Mesenchymal stem cell (in vitro differentiated cells and primary cell): Measurements from ENCODE around the gene TRAPPC4.
"Not testable (repeated sequence)": the region's sequence is repeated elsewhere in the genome, so short reads cannot be mapped to it uniquely, and the experiment has no call there.

ENCODE experiments used
- DNase-seq: peaks from one replicate; pipeline ENCODE4 v3.0.0-alpha.2; 2013
- H2AFZ ChIP-seq: one replicate; pipeline ENCODE4 v1.6.1; 2013; ENCODE audit warnings: low read depth, mild to moderate bottlenecking, control low read depth, inconsistent platforms, low read length, moderate library complexity
- H2AK5ac ChIP-seq: 2 replicates; pipeline ENCODE4 v1.6.1; 2013; ENCODE audit warnings: low read length, moderate library complexity, mild to moderate bottlenecking, inconsistent platforms; ENCODE audit not compliant: severe bottlenecking
- H2BK120ac ChIP-seq: one replicate; pipeline ENCODE4 v1.6.1; 2013; ENCODE audit warnings: low read depth, mild to moderate bottlenecking, inconsistent platforms, low read length, moderate library complexity
- H2BK12ac ChIP-seq, 2 experiments: one replicate each; pipeline ENCODE4 v1.6.1; 2013; ENCODE audit warnings: inconsistent platforms in 2 of 2, low read length in 2 of 2, mild to moderate bottlenecking in 2 of 2, moderate library complexity in 2 of 2, control low read depth in 1 of 2
- H2BK15ac ChIP-seq: one replicate; pipeline ENCODE4 v1.6.1; 2013; ENCODE audit warnings: mild to moderate bottlenecking, low read depth, inconsistent platforms; ENCODE audit not compliant: poor library complexity, severe bottlenecking
- H2BK5ac ChIP-seq: 2 replicates; pipeline ENCODE4 v1.6.1; 2013; ENCODE audit warnings: low read depth, mild to moderate bottlenecking, low read length, control low read depth, inconsistent platforms; ENCODE audit not compliant: poor library complexity, severe bottlenecking
- H3K14ac ChIP-seq, 2 experiments: one replicate each; pipeline ENCODE4 v1.6.1; 2013; ENCODE audit warnings: inconsistent platforms in 2 of 2, low read length in 2 of 2, control low read depth in 1 of 2, mild to moderate bottlenecking in 1 of 2, moderate library complexity in 1 of 2
- H3K18ac ChIP-seq, 2 experiments: one replicate each; pipeline ENCODE4 v1.6.1; 2013; ENCODE audit warnings: inconsistent platforms in 2 of 2, low read length in 2 of 2, control low read depth in 1 of 2, low read depth in 1 of 2, mild to moderate bottlenecking in 1 of 2
- H3K23ac ChIP-seq, 2 experiments: one replicate each; pipeline ENCODE4 v1.6.1; 2013; ENCODE audit warnings: inconsistent platforms in 2 of 2, low read length in 2 of 2, mild to moderate bottlenecking in 2 of 2, moderate library complexity in 2 of 2, control low read depth in 1 of 2
- H3K27ac ChIP-seq: 2 replicates; pipeline ENCODE4 v1.5.1; 2013; ENCODE audit warnings: mild to moderate bottlenecking, moderate library complexity, low read length, control low read depth, inconsistent platforms; ENCODE audit not compliant: poor library complexity, severe bottlenecking
- H3K27me3 ChIP-seq, 2 experiments: 2 replicates each; pipeline versions ENCODE4 v1.6.1 to v1.7.0; 2013; ENCODE audit warnings: low read length in 2 of 2, mild to moderate bottlenecking in 2 of 2, moderate library complexity in 2 of 2, control low read depth in 1 of 2, inconsistent platforms in 1 of 2; ENCODE audit not compliant: control insufficient read depth in 1 of 2, insufficient read depth in 1 of 2
- H3K36me3 ChIP-seq, 2 experiments: 2 replicates each; pipeline versions ENCODE4 v1.6.1 to v1.7.0; 2013; ENCODE audit warnings: low read length in 2 of 2, control low read depth in 1 of 2, inconsistent platforms in 1 of 2, low read depth in 1 of 2, mild to moderate bottlenecking in 1 of 2; ENCODE audit not compliant: insufficient read depth in 2 of 2, control insufficient read depth in 1 of 2
- H3K4ac ChIP-seq, 2 experiments: one replicate each; pipeline ENCODE4 v1.6.1; 2013; ENCODE audit warnings: inconsistent platforms in 2 of 2, low read length in 2 of 2, mild to moderate bottlenecking in 2 of 2, moderate library complexity in 2 of 2, control low read depth in 1 of 2, low read depth in 1 of 2
- H3K4me1 ChIP-seq: 2 replicates; pipeline ENCODE4 v1.6.1; 2013; ENCODE audit warnings: low read depth, low read length, control low read depth; ENCODE audit not compliant: control insufficient read depth, insufficient read depth
- H3K4me2 ChIP-seq: 2 replicates; pipeline ENCODE4 v1.6.1; 2013; ENCODE audit warnings: low read length, mild to moderate bottlenecking, inconsistent platforms; ENCODE audit not compliant: poor library complexity, severe bottlenecking
- H3K4me3 ChIP-seq, 2 experiments: 2 replicates each; pipeline versions ENCODE4 v1.5.1 to v1.7.0; 2013; ENCODE audit warnings: low read length in 2 of 2, mild to moderate bottlenecking in 2 of 2, control low read depth in 1 of 2, low read depth in 1 of 2; ENCODE audit not compliant: insufficient read depth in 1 of 2
- H3K79me1 ChIP-seq: replicated peaks from 2 replicates; pipeline ENCODE4 v1.6.1; 2013; ENCODE audit warnings: mild to moderate bottlenecking, control low read depth, low read length, inconsistent platforms; ENCODE audit not compliant: poor library complexity, severe bottlenecking
- H3K9ac ChIP-seq: 2 replicates; pipeline ENCODE4 v1.7.0; 2013; ENCODE audit warnings: mild to moderate bottlenecking, low read length, moderate library complexity
- H3K9me3 ChIP-seq: 2 replicates; pipeline ENCODE4 v1.7.0; 2013; ENCODE audit warnings: mild to moderate bottlenecking, low read length; ENCODE audit not compliant: control insufficient read depth
- H4K8ac ChIP-seq: one replicate; pipeline ENCODE4 v1.6.1; 2013; ENCODE audit warnings: inconsistent platforms, mild to moderate bottlenecking, low read length, moderate library complexity
- H4K91ac ChIP-seq: one replicate; pipeline ENCODE4 v1.6.1; 2013; ENCODE audit warnings: mild to moderate bottlenecking, low read length, inconsistent platforms
- WGBS: methylation state at CpG from one replicate; pipeline ENCODE4 v1.1.7; 2013; ENCODE audit warnings: mixed read lengths; 5-methylcytosine and 5-hydroxymethylcytosine counted together

TRAPPC4 gene

DNA sequence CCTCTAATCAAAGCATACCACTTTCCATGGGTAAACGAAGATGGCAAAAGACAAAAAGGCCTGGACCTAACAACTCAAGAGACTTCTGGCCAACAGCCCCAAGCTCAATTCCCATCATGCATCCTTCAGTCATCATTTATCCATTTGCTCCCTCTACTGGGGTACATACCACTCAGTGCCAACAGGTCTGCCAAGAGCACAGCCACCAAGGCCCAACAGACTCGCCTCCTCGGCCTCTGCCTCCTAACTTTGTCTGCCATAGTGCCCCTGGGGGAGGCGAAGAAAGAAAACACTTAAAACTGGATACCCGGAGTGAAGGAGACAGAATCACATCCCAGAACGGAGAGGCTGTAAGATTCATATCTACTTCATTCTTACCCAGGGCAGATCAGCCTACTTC, 37.3 kb downstream of the TRAPPC4 start:
- Histone ChIP-seq H2BK15ac (no peak overlapping the region), H3K4ac (peak overlapping the region in 1 of 2 experiments; percentile 2), H2AFZ (peak overlapping the region; percentile 92), H3K4me1 (peaks cover 15% of the 10 kb centered on the region), H3K9me3 (no peaks in the 10 kb centered on the region), H3K23ac (no peak overlapping the region), H2AK5ac (no peak overlapping the region), H3K9ac (peak overlapping the region; percentile 94), H2BK5ac (no peak overlapping the region), H3K27ac (peak overlapping the region; percentile 44), H4K91ac (peak overlapping the region; percentile 59), H3K4me3 (peak overlapping the region; percentile 91 to 95), H3K14ac (no peak overlapping the region), H4K8ac (peak overlapping the region; percentile 17), H2BK120ac (no peak overlapping the region), H3K36me3 (peaks cover 44 to 47% of the 10 kb centered on the region in 2 experiments), H3K27me3 (no peaks in the 10 kb centered on the region), H3K18ac (no peak overlapping the region), H3K79me1 (peaks cover 44% of the 10 kb centered on the region), H3K4me2 (peak overlapping the region; percentile 76), H2BK12ac (no peak overlapping the region)
- WGBS = 56% methylated on average over 6 of the region's 6 CpGs
- peak; percentile 53 for DNase-seq

DNA sequence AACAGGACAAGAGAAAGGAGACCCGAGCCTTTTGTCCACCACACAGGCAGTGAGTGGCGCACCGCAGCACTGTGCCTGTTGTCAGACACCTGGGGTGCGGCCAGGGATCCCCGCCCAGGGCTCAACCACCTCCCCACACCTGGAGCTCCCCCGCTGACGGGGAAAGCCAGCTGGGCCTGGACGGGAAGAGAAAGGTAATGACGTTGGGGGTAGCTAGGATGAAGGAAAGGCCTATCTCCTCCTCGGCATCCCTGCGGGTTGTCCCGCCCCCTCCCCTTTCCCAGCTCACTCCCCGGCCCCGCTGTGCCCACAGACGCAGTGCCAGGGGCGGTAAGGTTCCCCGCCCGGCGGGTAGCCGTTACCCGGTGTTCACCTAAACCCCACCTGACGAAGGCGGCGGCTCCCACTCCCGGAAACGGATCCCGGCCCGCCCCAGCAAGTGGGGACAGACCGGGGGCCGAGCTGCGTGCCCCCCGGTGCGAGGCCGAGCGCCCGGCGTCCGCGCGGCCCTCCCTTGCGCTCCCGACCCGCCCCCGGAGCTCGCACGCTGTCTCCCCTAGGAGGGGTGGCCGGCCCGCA, 37.9 kb downstream of the TRAPPC4 start:
- H4K91ac ChIP-seq = peak overlapping the region; percentile 62
- H3K9ac ChIP-seq = peak overlapping the region; percentile 94
- H2BK5ac ChIP-seq = peak overlapping the region; percentile 71
- H2BK12ac ChIP-seq = peak overlapping the region in 1 of 2 experiments; percentile 17
- H3K4me3 ChIP-seq = peak overlapping the region; percentile 91 to 95
- H3K23ac ChIP-seq = peak overlapping the region in 1 of 2 experiments; percentile 94
- peak; percentile 19 for DNase-seq
- peaks cover 42% of the 10 kb centered on the region for H3K79me1 ChIP-seq
- peak overlapping the region; percentile 52 to 95 for H3K18ac ChIP-seq
- H3K4me2 ChIP-seq = peak overlapping the region; percentile 76
- H3K4ac ChIP-seq = peak overlapping the region; percentile 67 to 82
- peak overlapping the region; percentile 21 for H2AK5ac ChIP-seq
- peaks cover 15% of the 10 kb centered on the region for H3K4me1 ChIP-seq
- no peak overlapping the region for H2BK15ac ChIP-seq
- peak overlapping the region; percentile 57 for H4K8ac ChIP-seq
- H2BK120ac ChIP-seq = peak overlapping the region; percentile 8
- peaks cover 38 to 43% of the 10 kb centered on the region in 2 experiments for H3K36me3 ChIP-seq
- peak overlapping the region in 1 of 2 experiments; percentile 98 for H3K14ac ChIP-seq
- H3K27ac ChIP-seq = peak overlapping the region; percentile 51
- under 1% methylated on average over 32 of the region's 48 CpGs for WGBS
- H3K27me3 ChIP-seq = no peaks in the 10 kb centered on the region
- H3K9me3 ChIP-seq = no peaks in the 10 kb centered on the region
- peak overlapping the region; percentile 92 for H2AFZ ChIP-seq

DNA sequence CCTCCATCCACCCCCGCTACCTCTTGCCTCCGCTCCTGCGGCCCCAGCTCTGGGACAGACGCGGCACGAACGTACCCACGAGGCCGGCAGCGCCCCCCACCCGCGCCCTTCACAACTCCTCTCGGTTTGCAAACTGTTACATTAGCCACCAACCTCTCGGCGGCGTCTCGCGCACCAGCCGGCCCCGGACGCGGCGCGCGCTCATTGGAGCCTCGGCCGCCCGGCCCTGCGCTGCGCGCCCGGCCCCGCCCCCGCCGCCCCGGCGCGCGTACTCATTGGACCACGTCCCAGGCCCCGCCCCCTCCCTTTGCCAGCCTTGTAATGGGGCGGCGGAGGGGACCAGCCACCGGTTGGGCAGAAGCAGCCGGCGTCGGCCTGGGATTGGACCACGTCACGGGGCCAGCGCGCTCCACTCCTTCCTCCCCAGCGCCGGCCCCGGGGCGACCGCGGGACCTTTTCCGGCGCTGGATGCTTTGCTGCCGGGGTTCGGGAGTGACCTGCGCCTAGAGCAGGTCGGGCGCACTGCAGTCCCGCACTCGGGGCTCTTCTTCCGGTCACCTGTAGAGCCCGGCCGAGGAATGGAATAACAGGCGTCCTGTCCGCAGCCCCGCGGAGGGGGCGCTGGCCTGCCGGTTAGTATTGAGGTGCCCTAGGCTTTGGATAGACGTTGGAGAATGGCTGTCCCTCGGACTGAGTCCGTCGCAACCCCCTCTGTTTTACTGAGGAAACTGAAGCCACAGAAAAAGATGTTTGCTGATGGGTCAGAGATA, 38.6 kb downstream of the TRAPPC4 start, which contains the start of gene HYOU1:
Gene HYOU1, minus strand, starts transcription at position 206 of the 770 bp plus-strand sequence. CDS start 1,045 bp downstream, outside the sequence.
- Histone ChIP-seq H2AFZ (peak within 1 kb of the TSS; percentile 92), H4K91ac (peak within 1 kb of the TSS; percentile 62), H4K8ac (peak within 1 kb of the TSS; percentile 61), H2BK5ac (peak within 1 kb of the TSS; percentile 71), H2BK120ac (peak within 1 kb of the TSS; percentile 8), H3K27ac (peak within 1 kb of the TSS; percentile 77), H3K14ac (peak within 1 kb of the TSS in 1 of 2 experiments; percentile 98), H2BK15ac (peak within 1 kb of the TSS; percentile 50), H3K9ac (peak within 1 kb of the TSS; percentile 94), H3K36me3 (peaks cover 31 to 37% of the 10 kb centered on the region in 2 experiments), H3K18ac (peak within 1 kb of the TSS; percentile 59 to 95), H2AK5ac (peak within 1 kb of the TSS; percentile 21), H3K4ac (peak within 1 kb of the TSS; percentile 67 to 82), H3K9me3 (no peaks in the 10 kb centered on the region), H2BK12ac (peak within 1 kb of the TSS in 1 of 2 experiments; percentile 17), H3K23ac (peak within 1 kb of the TSS in 1 of 2 experiments; percentile 94), H3K4me3 (peak within 1 kb of the TSS; percentile 91 to 95), H3K4me2 (peak within 1 kb of the TSS; percentile 98), H3K79me1 (peaks cover 35% of the 10 kb centered on the region), H3K4me1 (peaks cover 15% of the 10 kb centered on the region), H3K27me3 (no peaks in the 10 kb centered on the region)
- WGBS = under 1% methylated on average over 68 of the region's 79 CpGs
- DNase-seq = peak; percentile 97

DNA sequence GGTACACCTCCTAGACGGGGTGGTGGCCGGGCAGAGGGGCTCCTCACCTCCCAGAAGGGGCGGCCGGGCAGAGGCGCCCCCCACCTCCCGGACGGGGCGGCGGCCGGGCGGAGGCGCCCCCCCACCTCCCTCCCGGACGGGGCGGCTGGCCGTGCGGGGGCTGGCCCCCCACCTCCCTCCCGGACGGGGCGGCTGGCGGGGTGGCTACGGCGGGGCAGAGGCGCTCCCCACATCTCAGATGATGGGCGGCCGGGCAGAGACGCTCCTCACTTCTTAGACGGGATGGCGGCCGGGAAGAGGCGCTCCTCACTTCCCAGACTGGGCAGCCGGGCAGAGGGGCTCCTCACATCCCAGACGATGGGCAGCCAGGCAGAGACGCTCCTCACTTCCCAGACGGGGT, 40.6 kb downstream of the TRAPPC4 start:
- WGBS = 86% methylated on average over 8 of the region's 35 CpGs
- H2AFZ ChIP-seq = not testable (repeated sequence)

More for the DNA sequence above, 40.6 kb downstream of the TRAPPC4 start:
- not testable (repeated sequence) for H3K9ac ChIP-seq, H4K91ac ChIP-seq, H3K4me3 ChIP-seq, H4K8ac ChIP-seq, DNase-seq, H3K18ac ChIP-seq, H3K14ac ChIP-seq, H3K23ac ChIP-seq, H3K4ac ChIP-seq, H3K27me3 ChIP-seq, H2BK12ac ChIP-seq, H3K27ac ChIP-seq, H2BK15ac ChIP-seq, H2BK120ac ChIP-seq, H2AK5ac ChIP-seq, H3K9me3 ChIP-seq, H2BK5ac ChIP-seq, H3K4me2 ChIP-seq
- Histone ChIP-seq H3K79me1 (peaks cover 21% of the 10 kb centered on the region), H3K4me1 (peaks cover 15% of the 10 kb centered on the region), H3K36me3 (peaks cover 15 to 18% of the 10 kb centered on the region in 2 experiments)
